ENCODE data around the gene EFNA5.

The EFNA5 gene

DNA sequence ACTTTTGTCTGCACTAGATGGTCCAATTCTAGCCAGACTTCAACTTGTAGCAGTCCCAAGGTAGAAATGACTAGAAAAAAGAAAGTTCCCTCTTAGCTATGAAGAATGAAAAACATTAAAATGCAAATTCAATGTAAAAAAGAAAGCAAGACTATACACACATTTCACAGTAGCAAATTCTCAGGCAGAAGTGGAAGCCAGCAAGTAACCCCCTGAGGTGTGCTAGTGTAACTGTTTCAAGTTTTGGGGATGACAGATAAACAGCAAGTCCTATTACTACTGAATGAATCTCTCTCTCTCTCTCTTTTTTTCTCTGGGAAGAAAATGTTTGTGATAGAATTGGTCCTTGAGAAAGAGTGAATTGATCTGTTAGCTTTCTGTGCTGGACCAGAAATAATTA, 185.6 kb downstream of the EFNA5 start:
- DNase-seq (ENCODE audit: low read depth in 2 of 2), result no peak

DNA sequence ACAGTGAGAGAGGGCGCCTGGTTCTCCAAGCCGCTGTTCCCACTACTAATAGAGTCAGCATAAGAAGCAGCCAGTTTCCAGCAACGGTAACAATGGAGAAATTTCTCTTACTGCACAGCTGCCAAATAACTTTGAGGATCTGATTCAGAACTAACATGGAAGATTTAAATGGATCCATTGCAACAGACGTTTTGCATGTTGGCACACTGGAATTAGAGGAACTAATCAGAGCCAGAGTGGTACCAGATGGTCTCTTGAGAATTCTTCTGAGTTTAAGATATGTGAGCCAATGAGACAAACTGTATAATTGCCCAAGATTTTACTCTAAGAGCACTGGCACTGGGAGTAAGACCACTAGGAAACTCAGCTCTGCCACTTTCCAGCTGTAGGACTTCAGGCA, 186.5 kb downstream of the EFNA5 start:
- no peak for DNase-seq (ENCODE audit: low read depth in 2 of 2)

DNA sequence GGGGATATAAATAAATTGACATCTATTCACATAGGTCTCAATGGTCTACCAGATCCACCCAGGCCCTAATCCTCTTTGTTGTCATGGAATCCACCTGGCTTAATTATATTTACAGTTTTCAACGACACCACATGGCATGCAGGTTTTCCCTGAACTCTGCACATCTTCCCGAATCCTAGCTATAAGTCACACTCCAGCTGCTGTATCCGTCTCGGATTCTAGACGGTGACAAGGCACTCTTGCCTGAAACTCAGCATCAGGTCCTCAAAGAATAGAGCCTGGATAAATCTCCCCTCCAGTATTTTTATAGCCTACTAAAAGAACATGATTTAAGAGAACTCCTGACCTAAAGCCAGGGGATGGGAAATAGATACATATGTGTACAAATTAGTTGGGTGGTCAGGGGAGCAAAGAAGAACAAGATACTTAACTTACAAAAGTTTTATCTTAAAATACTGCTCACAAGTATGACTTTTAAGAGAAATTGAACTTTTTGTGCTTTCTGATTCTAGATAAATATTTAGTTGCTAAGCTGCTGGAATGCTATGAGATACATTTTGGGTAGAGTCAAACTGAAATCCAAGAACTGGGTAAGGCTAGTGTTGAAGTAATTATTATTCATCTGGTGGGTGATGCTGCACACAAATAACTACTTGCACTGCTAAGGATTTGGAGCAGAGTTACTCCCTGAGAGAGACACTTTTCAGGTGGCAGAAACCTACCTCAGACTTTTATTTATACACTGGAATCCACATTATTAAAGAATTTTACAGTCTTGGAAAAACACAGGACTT, 187.3 kb downstream of the EFNA5 start:
- DNase-seq (ENCODE audit: low read depth in 2 of 2), result no peak

DNA sequence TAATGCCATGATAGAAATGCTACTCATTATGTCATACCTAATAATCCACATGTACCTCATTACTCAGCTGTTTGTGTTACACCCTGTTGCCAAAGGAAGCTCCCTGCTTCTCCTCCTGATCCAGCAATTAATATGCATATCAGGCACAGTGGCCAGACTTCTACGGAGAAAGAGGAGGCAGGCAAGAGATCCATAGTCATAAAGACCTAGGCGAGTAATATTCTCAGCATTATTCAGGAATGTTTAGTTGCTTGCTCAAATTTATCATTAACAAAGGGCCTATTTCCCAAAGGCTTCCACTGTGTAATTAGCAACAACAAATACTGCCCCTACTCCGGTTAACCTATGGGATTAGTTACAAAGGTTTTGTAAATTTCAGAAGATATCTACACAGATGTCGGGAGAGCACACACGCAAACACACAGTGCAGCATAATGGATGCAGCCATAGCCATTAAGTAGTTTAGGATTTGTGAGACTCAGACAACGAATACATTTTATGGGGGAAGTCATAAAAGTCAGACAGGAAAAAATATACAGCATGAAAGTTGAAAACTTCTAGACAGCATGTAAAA, 192.6 kb downstream of the EFNA5 start:
- DNase-seq (ENCODE audit: low read depth in 2 of 2), result no peak

DNA sequence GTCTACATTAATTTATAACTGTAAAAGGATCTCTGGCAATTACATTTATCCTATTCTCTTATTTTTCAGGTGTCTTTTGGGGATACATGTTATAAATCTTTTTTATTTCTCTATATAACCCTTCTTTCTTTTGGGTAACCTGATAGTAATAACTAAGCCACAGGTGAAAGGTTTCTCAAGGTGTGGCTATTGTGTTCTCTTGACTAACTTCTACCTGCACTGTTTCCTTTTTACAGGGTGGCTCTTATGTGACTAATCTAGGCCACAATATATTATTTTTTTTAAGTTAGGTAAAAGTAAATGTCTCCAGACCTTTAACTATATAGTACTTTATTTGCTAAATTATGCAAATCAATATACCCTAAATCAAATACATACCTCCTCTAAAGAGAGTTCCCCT, 193.2 kb downstream of the EFNA5 start:
- DNase-seq (ENCODE audit: low read depth in 2 of 2), result no peak

DNA sequence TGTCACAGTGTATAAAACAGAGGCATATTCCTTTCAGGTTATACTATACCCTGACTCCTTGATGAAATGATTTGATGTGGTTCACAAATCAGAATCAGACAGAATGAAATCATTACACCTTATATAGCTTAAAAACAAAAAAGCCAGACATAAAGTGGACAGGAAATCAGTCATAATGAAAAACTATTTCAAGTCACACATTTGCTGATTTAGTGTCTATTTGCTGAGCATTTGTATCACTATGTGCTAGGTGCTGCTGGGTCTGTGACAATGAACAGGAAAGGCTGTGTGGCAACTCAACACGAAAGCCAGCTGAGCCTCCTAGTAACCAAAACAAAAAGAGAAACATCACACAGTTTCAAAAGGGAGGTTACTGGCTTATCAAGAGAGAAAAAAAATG, 194.0 kb downstream of the EFNA5 start:
- peak in 1 of 2 donors; percentile 15 for DNase-seq (ENCODE audit: low read depth in 2 of 2)

DNA sequence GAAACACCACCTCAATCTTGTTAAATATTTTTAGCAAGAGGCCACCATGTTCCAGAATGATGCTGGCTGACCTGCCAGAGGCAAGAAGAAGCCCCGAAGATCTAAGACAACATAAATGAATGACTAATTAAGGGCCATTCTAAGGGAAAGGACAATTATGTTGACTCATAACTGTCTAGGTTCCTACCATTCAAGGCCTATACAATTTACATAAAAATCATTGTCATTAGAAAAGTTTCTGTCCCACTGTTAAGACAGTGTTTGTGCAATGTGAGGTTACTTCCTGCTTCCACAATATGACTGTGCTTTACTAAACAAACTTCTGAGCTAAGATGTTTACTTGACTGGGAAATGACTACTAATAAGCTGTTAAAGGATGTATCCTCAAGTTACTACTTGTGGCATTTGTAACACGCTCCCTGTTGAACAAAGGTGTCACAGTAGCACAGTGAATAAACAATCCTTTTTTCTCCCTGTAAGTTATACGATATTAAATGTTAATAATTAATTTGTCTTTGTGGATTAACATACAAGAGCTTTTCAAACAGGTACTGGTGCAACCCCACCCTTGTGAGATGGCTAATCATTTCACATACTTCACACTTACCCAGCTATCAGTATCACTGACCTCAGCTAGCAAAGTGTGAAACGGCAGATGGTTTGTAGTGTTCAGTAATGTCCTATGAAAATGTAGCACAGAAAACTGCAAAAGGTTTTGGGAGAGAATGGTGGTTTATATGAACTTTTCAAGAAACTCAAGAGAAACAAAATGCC, 195.8 kb downstream of the EFNA5 start:
- DNase-seq (ENCODE audit: low read depth in 2 of 2), result no peak

DNA sequence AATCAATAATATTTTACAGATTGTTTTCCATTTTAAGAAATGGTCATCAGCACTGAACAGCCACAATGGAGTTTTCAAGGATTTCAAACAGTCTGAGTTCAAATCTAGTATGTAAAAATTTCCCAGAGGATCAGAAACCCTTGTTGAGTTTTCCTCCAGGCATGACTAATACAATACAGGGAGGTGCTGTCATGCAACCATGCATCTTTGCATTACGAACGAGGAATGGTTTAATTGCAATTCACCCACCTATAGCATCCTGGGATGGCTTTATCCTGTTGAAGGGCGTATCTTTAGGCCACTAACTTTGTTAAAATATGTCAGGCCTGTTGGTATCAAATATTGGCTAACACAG, 196.4 kb downstream of the EFNA5 start:
- no peak for DNase-seq (ENCODE audit: low read depth in 2 of 2)

DNA sequence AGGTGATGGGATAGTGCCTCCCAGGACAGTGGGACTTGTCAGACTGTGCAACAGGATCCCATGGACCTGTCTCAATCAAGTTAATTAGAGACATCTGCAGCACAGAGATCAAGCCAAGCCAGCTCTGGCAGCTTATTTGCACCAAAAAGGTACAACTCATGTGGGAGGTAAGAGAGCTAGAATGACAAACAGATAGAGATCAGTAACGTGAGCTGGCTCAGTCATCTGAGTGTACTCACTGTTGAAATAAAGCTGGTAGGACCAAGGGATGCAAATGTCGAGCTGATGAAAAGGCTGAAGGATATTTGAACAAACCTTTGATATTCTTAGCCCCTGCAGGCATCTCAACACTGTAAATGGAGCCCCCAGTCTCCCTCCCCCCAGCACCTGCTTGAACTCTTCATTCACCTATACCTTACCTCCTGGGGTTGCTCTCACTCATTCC, 198.1 kb downstream of the EFNA5 start:
- no peak for DNase-seq (ENCODE audit: low read depth in 2 of 2)

DNA sequence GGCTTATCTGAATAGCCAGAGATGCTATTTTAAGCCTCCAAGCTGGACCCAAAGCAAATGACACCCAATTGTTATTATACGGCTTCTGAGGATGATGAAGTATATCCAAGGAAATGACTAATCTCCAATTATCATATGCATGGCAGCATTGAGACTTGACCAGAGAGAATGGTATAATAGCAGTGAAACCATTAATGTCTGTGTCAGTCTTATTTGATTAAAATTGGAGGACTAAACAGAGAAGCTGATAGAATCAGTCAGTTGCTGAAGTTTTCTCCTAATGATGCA, 200.5 kb downstream of the EFNA5 start:
- no peak for DNase-seq (ENCODE audit: low read depth in 2 of 2)

DNA sequence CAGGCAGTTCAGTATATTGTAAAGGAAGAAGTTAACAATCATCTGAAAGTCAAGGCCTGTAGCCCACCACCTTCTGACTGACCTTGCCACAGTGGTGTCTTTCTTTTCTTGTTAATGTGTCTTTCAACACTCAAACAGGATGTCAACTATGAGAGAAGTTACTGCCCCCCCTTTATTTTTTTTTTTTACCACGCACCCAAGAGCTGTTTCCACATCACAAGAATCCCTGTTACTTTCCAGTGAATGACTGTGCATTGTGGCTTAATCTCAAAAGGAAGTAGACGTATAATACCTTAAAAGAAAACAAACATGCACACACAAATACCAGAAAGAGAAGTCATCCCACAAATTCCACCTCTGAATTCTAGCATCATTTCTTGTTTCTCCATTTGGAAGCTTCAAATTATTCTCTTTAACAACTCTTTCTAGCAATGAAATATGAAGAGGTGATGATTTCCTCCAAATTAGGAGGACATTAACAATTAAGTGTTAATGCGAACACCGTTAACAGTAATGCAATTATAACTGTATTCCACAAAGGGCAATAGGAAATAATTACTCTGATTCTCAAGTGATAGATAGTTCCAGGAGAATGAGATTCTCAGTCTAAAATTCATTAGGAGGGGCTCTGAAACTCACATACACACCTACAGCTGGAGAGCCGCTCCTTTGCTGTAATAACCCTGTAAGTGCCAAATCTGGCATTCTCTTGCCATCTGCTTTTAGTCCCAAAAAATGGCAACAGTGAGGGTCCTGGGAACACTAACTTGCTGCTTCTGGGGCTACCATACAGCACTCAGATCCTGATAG, 201.0 kb downstream of the EFNA5 start:
- DNase-seq (ENCODE audit: low read depth in 2 of 2), result no peak

DNA sequence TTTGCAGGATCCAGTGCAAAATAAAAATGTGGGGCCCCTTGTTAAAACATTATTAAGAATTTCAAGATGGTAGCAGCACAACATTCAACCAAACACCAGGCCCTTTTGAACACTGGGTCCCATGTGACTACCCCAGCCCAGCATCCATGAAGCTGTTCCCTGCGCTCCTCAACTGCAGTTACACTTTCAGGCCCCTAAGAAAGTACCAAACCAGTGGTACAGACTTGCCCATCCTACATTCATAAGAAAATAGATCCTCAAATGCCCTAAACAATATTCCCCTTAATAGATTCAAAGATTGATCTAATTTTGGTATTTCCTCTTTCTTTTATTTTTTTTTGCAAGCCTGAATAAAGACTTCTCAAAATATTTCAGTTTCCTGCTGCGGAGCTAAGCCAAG, 201.7 kb downstream of the EFNA5 start:
- DNase-seq (ENCODE audit: low read depth in 2 of 2), result no peak

DNA sequence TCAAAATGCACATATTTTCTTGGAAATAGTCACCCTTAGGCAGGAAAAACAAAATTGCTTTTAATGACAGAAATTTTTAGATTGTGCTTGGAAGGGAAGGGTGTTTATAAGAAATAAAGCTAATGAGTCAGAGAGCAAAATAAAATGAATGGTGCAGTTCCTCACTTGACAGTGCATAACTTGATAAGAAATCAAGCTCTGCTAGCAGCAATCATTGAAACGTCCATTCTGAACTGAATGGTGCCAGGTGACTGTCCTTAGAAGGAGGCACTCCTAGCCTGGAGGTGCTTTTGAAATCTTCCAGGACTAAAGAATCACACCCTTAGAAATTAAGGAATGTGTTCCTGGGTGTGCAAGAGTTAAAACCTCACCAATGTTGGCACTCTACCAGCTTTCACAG, 202.5 kb downstream of the EFNA5 start:
- no peak for DNase-seq (ENCODE audit: low read depth in 2 of 2)

DNA sequence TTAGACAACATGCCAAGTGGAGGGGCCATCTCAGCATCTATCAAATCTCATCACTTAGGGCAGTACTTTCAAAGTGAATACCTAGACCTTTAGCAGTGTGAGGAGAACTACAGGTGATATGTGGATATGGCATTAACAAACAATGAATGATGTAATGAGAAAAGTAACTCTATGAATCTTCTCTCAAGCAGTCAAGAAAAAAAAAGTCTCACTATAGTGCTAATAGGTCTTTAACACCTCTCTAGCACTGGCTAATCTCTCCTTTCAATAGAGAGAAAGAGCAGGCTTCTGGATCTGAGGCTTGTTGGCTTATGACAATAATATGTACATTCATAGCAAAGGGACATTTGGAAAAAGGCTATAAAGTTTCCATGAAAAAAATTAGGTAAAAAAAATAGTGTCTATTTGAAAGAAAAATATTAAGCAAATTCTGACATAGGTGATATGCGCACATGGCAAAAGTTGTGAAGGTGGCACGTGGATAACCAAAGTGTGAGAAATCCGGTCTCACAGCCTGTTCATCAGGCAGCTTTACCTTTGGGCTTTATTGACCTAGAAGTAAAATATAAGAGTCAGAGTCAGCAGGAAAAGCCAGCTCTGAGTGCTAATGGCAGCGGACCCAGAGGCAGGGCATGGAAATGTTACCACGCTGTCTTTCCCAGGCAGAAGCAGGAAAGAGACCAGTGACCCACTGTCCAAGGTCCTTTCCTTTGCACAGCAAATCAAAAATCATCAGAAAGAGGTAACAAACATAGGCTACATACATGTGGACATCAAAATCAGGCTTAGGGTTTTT, 203.4 kb downstream of the EFNA5 start:
- DNase-seq (ENCODE audit: low read depth in 2 of 2), result no peak

DNA sequence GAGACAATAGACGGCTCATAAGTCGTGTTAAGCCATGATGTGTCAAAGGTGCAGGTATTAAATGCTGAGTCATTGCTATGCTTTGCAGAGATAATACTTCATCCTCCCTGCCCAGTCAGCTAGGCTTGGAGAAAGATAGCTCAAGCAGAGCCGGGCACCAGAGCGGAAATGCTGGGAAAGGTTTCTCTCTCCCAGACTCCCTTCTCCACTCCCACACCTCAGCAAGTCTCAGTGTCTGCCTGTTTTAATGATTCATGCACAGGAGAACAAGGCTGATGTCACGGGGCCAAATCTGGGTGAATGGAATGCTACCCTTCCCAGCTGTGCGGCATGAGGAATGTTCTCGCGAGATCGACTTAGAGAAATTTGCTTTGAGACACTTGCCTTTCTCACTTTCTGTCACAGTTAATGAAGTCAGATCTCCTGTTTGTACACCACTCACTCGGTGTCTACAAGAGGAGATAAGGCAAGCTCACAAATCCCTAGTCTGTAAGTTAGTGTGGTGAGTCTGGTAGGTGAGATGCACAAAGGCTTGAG, 204.4 kb downstream of the EFNA5 start:
- DNase-seq (ENCODE audit: low read depth in 2 of 2), result no peak

DNA sequence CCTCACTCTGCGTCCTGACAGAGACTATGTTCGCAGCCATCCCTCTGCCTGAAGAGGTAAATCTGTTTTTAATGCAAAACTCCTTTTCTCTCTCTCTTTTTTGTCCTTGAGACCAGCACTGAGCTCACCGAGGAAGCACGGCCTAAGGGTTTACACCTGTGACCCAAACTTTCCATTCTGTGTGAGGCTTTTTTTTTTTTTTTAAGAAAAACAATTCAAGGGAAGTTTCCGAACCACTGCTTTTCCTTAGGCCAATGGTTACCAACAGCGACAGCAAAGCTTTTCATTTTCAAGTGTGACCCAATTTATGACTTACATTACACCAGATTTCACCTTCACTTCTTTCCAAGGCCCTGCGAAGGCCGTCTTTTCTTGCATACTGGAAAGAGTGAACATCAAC, 205.9 kb downstream of the EFNA5 start:
- DNase-seq (ENCODE audit: low read depth in 2 of 2), result no peak

DNA sequence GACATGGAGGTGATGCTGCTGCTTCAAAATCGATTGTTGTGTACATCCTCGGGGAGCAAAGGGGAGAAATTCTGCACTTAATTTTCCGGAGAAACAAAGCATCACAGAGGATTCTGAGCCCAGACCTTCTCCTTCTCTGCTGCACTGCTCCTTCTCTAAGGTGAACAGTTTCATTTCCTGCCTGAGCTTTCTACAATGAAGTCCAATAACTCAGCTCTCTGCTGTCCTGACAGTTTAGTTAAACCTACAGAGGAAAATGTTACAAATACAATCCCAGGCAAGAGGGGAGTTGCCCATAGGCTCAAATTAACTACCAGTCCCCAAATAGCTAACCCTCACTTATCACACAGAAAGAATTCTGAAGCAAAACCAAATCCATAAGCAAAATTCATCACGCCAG, 206.3 kb downstream of the EFNA5 start:
- DNase-seq (ENCODE audit: low read depth in 2 of 2), result no peak

DNA sequence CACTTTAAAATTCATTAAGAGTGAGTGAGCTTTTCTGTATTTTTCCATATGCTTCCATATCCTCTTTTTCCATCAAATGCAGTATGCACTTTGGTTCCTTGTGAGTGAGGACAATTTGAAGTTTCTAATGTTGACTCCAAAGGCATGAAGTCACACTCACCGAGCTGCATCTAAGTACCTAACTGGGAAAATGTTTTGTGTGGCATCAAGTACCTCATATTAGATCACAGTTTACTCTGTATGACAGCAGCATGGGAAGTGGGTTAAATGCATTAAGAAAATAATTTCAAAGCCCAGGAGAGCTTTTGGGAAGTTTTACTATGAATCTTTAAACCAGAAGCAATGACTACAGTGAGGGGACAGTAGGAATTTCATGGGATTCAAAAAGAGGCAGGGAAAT, 207.0 kb downstream of the EFNA5 start:
- DNase-seq (ENCODE audit: low read depth in 2 of 2), result no peak

DNA sequence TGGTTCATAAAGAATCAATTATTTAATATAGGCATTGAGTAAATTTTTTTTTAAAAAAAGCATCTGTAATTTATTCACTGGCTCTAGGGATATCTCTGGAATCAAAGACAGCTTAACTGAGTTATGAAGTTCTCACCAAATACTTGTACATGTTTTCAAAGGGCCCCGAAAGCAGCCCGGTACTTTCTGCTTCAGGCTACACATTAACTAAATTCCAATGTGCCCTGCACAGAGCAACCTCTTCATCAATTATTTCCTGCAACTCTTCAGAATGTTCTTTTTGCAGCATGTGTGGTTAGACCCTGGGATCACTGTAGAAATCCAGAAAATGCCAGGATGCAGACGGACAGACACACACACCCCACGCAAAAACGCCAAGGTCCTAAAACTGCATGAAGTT, 209.0 kb downstream of the EFNA5 start:
- DNase-seq (ENCODE audit: low read depth in 2 of 2), result no peak

DNA sequence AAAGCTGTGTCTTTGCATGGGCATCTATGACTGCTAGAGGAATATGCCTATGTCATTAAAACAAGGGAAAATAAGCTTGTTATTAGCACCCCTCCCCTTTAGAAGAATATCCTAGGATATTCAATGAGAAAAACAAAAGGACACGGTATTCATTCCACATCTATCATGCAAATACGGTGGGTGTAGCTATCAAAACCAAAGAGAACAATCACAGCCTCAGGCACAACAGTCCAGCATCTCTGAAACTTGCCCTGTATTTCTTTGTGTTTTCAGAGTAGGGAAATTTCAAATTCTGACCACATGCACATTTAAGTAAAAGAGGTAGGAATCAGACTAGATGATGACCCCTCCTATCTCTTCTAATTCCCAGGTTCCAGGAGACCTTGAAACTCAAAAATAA, 209.9 kb downstream of the EFNA5 start:
- no peak for DNase-seq (ENCODE audit: low read depth in 2 of 2)

DNA sequence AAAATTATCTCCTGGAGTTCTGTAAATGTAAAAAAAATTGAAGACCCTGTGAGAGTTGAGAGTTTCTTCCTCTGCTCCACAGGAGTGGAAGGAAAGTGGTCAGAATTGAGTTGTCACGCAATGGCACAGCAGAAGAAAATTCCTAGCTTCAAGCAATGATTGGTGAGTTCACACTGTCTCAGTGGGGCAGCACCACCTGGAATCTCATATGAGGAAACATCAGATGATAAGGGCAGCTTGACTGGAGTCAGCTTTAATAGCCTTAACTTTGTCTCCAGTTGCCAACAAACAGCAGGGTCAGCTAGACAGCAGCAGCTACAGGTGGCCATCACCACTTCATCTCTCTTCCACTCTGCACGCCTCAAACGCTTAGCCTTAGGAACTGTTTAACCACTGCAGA, 211.1 kb downstream of the EFNA5 start:
- DNase-seq (ENCODE audit: low read depth in 2 of 2), result no peak

All from activated CD8-positive, alpha-beta memory T cell treated with anti-CD3 and anti-CD28 coated beads for 4 hours (primary cell).